HG03060 (cell line): ENCODE measurements around the gene OGT.
"Not testable (repeated sequence)": the region's sequence is repeated elsewhere in the genome, so short reads cannot be mapped to it uniquely, and the experiment has no call there.

Experiments
- ATAC-seq: cut with Tn5 transposase; IDR thresholded peaks from one replicate; pipeline ENCODE4 v1.9.1; 2021; ENCODE audit warnings: low read depth, moderate number of reproducible peaks; ENCODE audit not compliant: unreplicated experiment

Gene OGT

GRCh38 chrX:71532753-71533425, at the start of gene OGT:
Gene OGT, plus strand, starts transcription at chrX:71533104. Its CDS starts 196 bp downstream, at chrX:71533300.
- ATAC-seq: peak; percentile 69

- ATAC-seq: no peak
Measured at GRCh38 chrX:71487814-71488213, 45.1 kb upstream of the OGT start.

- ATAC-seq: no peak
Measured at GRCh38 chrX:71489540-71489939, 43.4 kb upstream of the OGT start.

GRCh38 chrX:71492231-71493065, 40.5 kb upstream of the OGT start:
- no peak for ATAC-seq

- ATAC-seq: no peak
Measured at GRCh38 chrX:71493111-71493613, 39.7 kb upstream of the OGT start.

GRCh38 chrX:71495979-71496378, 36.9 kb upstream of the OGT start:
- ATAC-seq: not testable (repeated sequence)

- no peak for ATAC-seq
Measured at GRCh38 chrX:71496476-71496875, 36.4 kb upstream of the OGT start.

- ATAC-seq: not testable (repeated sequence)
Measured at GRCh38 chrX:71502080-71502479, 30.8 kb upstream of the OGT start.

GRCh38 chrX:71504346-71504745, 28.6 kb upstream of the OGT start:
- no peak for ATAC-seq

GRCh38 chrX:71509289-71509688, 23.6 kb upstream of the OGT start:
- ATAC-seq: no peak

- ATAC-seq: no peak
Measured at GRCh38 chrX:71510161-71510560, 22.7 kb upstream of the OGT start.

GRCh38 chrX:71513731-71514130, 19.2 kb upstream of the OGT start:
- not testable (repeated sequence) for ATAC-seq

- no peak for ATAC-seq
Measured at GRCh38 chrX:71514367-71515037, 18.4 kb upstream of the OGT start.

GRCh38 chrX:71515038-71515396, 17.9 kb upstream of the OGT start:
- ATAC-seq: no peak

GRCh38 chrX:71525316-71525715, 7.6 kb upstream of the OGT start:
- ATAC-seq: no peak

GRCh38 chrX:71532078-71532752, 689 bp upstream of the OGT start:
- peak; percentile 10 for ATAC-seq

GRCh38 chrX:71533516-71533850, 579 bp downstream of the OGT start:
- ATAC-seq: no peak

GRCh38 chrX:71533851-71534561, 1.1 kb downstream of the OGT start:
- no peak for ATAC-seq

GRCh38 chrX:71534773-71535544, 2.1 kb downstream of the OGT start:
- no peak for ATAC-seq
